Right hindlimb (tissue), 1 donor: ENCODE measurements around the gene MRPL24.
"Not testable (repeated sequence)": the region's sequence is repeated elsewhere in the genome, so short reads cannot be mapped to it uniquely, and the experiment has no call there.

Experiments
- DNase-seq: peaks from one replicate; pipeline ENCODE4 v3.0.0-alpha.2; 2018

MRPL24 gene

GRCh38 chr1:156740741-156741480 is at the start of gene MRPL24:
Gene MRPL24, minus strand, starts transcription at chr1:156741088. Its CDS starts 2,384 bp downstream, at chr1:156738704.
- DNase-seq: peak; percentile 99

GRCh38 chr1:156789621-156790318 is 48.9 kb upstream of the MRPL24 start:
- DNase-seq: no peak

- DNase-seq: no peak
Measured at GRCh38 chr1:156788136-156788535, 47.2 kb upstream of the MRPL24 start.

- no peak for DNase-seq
Measured at GRCh38 chr1:156786640-156787039, 45.8 kb upstream of the MRPL24 start.

- DNase-seq: no peak
Measured at GRCh38 chr1:156785458-156785857, 44.6 kb upstream of the MRPL24 start.

GRCh38 chr1:156781585-156782186 is 40.8 kb upstream of the MRPL24 start:
- DNase-seq: no peak

- no peak for DNase-seq
Measured at GRCh38 chr1:156777573-156777972, 36.7 kb upstream of the MRPL24 start.

- DNase-seq: no peak
Measured at GRCh38 chr1:156776942-156777341, 36.1 kb upstream of the MRPL24 start.

GRCh38 chr1:156775799-156776198 is 34.9 kb upstream of the MRPL24 start:
- no peak for DNase-seq

GRCh38 chr1:156773607-156774006 is 32.7 kb upstream of the MRPL24 start:
- no peak for DNase-seq

- DNase-seq: no peak
Measured at GRCh38 chr1:156772728-156773497, 32.0 kb upstream of the MRPL24 start.

GRCh38 chr1:156772222-156772621 is 31.3 kb upstream of the MRPL24 start:
- DNase-seq: no peak

- no peak for DNase-seq
Measured at GRCh38 chr1:156768610-156769295, 27.9 kb upstream of the MRPL24 start.

GRCh38 chr1:156767879-156768604 is 27.2 kb upstream of the MRPL24 start:
- DNase-seq: peak; percentile 62

- peak; percentile 100 for DNase-seq
Measured at GRCh38 chr1:156767101-156767878, 26.4 kb upstream of the MRPL24 start, which contains the start of gene PRCC. Gene PRCC, plus strand, starts transcription at chr1:156767535. Its CDS starts 237 bp downstream, at chr1:156767772.

- no peak for DNase-seq
Measured at GRCh38 chr1:156766298-156767100, 25.6 kb upstream of the MRPL24 start.

GRCh38 chr1:156765666-156766065 is 24.8 kb upstream of the MRPL24 start:
- no peak for DNase-seq

GRCh38 chr1:156765136-156765535 is 24.2 kb upstream of the MRPL24 start:
- not testable (repeated sequence) for DNase-seq

- DNase-seq: no peak
Measured at GRCh38 chr1:156760796-156761104, 19.9 kb upstream of the MRPL24 start.
